Activated T-cell treated with anti-CD3 and anti-CD28 coated beads for 4 hours (primary cell): Measurements from ENCODE around the gene MOB3B.

ENCODE experiments used
- DNase-seq: peaks from one replicate; pipeline ENCODE4 v3.0.0-alpha.2; 2020

MOB3B gene

DNA sequence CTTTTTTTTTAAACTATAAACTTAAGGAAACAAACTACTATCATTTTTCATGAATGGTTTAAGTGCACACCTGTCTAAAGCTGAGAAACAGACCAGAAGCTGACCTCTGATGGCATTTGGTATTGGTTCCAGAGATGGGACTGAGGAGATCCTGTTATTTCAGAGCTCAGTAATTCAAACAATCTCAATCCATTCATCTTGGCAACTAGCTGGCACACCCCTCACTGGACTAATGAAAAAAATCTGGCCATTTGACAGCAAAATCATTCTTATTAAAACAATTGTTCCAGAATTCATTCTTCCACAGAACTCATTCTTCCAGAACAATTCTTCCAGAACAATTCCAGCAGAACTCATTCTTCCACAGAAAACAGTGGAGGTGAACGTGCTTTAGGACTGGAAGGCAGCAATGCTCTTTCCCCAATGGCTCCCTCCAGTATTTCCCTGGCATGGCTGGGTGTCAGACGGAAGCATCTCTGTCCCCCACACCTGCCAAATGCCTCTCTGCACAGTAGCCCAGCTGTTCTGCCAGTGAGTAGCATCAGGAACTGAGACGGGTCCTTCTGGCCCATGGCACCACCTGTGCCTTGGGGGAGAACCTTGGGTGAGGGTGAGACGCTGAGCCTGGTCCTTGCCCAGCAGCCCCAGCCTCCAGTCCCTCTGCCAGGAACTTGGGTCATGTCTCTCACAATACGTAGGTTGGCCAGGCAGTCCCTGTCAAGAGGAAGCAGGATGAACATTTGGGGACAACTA is 145.2 kb downstream of the MOB3B start:
- no peak for DNase-seq

DNA sequence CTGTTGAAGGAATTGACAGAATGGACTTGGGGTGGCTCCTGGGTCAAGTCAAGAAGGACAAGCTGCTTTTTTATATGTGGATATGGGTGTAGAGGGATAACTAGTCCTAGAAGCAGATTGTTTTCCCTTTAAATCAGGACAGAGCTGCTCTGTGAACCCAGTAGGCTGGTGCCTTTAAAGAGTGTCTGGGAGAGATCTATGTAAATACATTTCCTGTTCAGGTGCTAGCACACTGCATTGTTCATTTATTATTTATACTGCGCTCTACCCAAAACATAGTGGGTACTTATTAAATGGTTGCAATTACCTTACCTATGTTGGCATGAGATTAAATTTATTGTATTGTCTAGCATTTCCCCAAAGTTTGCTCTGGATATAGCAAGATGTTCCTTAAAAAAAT is 146.1 kb downstream of the MOB3B start:
- DNase-seq, result no peak

DNA sequence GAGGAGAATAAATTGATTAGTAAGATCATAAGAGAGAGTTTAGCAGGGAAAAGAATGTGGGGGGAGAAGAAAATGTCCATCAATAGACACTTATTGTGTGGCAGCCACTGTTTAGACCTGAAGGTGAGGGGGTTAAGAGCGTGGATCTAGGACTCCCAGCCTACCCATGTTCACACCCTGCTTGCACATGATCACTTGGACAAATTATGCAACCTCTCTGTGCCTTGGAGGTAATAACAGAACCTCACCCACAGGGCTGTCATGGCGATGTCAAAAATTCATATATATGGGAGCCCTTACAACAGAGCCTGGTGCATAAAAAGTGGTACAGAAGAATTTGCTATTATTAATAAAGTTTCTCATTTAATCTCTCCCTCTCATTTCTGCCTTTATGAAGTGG is 146.6 kb downstream of the MOB3B start:
- DNase-seq, result no peak

DNA sequence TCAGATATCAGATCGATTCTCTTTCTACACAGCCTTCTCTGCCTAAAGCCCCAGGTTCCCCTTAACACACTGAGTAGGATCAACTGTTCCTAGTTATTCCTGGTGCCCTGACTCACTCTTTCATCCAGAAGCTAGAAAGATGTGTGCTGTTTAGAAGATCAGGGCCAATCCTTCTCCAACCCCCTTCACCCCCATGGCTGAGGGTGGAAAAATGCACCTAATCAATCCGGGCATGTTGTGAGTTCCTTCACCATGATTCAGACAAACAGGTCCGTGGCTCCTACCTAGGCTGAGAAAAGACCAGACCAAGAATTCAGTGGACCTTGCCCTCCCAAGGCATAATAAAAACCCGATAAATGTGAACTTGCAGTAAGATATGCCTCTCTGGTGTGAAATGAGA is 147.3 kb downstream of the MOB3B start:
- no peak for DNase-seq

DNA sequence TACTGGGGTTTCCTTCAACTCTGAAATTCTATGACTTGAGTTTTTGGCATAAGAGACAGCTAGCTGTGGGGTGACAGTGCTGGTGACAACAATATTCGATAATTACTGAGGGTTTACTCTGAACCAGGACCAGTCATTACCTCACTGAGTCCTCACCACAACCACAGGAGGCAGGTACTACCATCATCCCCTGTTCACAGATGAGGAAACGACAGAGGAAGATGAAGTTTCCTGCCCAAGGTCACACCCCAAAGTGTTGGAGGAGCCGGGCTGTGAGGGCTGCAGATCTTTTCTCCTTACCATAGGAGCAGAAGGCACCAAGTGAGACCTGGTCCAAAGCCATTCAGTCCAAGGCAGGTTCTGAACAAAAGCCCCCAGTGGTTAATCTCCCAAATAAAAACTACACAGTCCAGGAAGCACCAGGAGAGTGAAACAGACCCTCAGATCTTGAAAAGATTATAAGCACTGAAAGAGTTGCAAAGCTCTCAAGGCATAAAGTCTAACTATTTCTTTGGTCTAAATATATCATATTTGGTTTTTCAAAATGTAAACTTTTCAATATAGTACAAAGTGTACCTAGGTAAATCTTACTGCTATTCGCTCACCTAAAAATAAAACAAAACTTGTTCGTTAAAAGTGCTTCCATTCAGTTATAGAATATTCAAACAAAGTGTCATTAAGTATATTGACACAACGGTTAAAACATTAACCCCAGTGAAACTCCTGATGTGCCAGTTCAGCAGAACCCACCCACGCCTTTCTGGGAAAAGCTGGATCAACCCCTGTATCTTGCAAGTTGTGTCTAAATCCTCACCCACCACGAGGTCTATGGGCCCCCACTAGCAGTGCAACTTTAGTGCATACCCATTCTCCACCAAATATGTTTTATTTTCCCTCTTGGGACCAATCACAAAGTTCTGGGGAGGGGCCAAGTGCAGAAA is 150.0 kb downstream of the MOB3B start:
- no peak for DNase-seq

DNA sequence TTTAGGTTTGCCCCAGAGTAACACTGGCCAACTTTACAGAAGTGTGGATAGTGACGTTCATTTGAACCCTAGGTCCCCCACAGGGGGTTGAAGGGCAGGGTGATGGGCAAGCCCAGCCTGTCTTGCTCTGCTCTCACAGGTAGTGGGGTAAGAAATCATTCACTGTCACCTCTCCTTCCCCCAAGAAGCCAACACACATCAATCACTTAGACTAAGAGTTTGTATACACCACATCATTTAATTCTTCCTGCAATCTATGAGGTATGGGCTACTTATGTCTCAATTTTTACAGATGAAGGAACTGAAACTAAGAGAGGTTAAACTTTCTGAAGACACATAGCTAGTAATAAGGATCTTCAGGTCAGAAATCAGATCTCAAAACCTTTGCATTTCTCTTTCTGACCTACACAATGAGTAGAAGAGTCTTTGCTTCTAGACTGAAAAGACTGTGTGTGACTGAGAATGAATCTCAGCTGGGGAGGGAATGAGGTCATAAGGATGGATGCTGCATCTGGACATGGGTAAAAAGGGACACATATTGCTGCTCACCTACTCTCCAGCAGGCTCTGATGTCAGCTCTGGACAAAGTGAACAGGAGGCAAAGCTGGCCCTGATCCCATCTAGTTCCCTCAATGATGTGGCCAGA is 151.7 kb downstream of the MOB3B start:
- no peak for DNase-seq

DNA sequence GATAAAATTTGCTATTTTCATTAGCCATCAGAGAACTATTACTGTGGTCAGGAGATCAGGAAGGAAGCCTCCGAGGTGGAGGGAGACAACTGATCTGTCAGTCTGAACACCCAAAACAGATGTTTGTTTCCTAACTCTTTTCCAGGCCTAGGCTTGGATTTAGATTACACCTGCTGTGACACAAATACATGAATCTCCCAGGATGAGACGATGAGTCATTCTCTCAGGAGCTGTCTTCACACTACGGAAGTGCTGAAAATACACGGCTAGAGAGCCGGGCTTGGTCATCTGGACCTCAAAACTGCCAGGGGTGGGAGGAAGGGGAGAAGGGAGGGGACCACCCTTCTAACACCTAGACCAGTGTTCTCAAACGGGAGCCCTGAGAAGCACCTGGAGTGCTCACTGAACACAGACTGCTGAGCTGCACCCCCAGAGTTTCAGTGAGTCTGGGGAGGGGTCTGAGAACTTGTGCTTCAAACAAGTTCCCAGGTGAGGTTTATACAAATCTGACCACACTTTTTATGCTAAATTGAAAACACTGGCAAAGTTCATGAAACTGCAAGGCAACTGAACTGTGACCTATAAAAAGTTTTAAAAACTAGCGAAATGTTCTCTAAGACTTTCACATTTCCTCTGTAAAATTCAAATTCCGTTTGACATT is 152.3 kb downstream of the MOB3B start:
- no peak for DNase-seq

DNA sequence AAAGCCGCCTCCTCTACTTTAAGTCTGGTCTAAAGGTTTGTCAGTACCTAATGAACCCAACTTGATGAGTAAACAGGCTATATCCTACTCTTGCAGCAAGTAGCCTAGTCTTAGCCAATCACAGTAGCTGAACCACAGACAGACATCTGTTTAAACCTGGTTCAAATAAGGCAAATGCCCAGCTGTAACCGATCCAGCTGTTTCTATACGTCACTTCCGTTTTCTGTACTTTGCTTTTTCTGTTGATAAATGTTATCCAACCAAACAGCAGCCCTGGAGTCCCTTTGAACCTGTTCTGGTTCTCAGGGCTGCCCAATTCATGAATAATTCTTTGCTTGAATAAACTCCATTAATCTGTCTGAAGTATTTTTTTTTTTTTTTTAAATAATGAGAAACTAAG is 155.8 kb downstream of the MOB3B start:
- DNase-seq, result no peak

DNA sequence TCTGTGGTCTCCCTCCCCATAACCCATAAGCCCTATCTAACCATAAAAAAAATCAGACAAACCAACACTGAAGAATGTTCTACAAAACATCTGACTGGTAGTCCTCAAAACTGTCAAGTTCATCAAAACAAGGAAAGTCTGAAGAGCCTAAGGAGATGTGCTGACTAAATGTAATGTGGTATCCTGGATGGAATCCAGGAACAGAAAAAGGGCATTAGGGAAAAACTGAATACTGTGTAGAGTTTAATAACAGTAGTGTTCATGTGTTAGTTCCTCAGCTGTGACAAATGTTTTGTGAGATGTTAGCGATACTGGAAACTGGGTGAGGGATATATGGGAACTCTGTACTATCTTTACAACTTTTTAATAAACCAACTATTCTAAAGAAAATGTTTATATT is 157.0 kb downstream of the MOB3B start:
- no peak for DNase-seq

DNA sequence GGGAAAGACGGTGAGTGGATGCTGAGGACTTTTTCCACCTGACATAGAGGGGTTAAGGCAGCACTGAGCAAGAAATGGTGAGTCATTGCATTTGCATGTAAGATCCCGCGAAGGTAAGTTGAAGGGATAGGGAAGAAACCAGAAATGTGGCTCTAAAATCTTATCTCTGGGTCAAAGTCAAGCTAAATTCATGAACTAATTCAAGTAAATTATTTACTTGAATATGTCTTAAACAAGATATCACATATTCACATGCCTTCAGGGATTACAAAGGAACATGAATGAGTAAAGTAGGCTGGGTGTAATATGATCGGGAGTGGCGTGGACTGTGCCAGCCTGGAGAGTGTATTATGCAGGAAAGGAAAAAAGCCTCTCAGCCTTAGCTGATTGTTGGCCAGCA is 158.2 kb downstream of the MOB3B start:
- DNase-seq, result no peak

DNA sequence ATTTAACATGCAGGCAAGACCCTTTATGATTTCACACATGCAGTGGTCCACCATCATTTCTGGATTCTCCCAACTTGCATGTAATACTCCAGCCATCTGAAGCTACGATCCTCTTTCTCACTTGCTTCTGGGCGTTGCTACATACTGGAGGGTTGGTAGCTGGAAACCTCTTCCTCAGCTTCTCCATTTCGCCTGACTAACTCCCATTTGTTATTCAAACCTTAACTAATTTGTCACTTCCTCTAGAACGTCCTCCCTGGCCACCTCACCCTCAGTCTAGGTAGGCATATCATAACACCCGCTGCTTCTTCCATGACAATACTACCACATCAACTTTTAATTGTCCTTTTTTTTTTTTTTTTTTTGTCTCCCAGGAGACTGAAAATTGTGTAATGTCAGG is 160.0 kb downstream of the MOB3B start:
- DNase-seq, result no peak

DNA sequence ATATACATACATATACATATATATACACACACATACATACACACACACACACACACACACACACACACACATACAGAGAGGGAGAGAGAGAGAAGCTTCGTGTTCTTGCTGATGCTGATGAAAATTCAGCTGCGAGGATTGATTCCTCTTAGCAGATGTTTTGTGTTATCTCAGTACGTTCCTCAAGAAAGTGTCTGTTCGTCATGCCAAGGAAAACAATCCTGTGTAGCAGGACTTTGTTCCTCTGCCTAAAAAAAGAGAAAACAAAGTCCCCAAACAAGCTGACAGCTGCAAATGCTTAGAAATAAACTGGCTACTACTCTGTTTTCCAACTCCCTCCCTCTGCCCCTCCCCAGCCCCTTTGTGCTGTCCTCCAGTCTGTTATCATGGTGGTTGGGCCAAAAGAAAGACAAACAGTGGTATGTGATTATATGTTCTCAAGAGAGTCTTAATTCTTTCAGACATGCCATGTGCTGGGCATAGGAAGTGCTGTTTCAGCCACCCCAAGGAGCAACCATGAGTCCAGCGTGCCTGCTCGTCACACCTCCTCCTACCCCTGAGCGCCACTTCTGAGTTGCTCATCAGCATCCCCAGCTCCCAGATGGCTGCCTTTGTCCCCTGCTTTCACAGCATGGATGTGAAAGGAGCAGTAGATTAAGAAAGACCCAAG is 161.2 kb downstream of the MOB3B start:
- no peak for DNase-seq

DNA sequence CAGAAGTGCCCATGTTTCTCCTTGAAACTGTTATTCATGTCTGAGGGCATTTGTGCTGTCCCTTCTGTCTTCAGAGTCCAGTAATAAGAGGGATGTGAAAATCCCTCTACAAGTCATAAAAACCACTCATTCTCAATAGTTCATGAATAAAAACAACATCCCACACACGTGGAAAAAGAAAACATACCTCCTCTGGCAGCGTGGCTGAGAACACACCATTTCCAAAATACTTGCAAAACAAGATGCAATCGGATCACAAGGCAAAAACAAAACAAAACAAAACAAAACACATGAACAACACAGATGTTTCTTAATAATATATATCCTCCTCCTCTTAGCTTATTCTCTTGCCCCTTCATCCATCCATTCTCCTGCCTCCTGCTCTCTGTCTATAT is 161.7 kb downstream of the MOB3B start:
- DNase-seq, result no peak

DNA sequence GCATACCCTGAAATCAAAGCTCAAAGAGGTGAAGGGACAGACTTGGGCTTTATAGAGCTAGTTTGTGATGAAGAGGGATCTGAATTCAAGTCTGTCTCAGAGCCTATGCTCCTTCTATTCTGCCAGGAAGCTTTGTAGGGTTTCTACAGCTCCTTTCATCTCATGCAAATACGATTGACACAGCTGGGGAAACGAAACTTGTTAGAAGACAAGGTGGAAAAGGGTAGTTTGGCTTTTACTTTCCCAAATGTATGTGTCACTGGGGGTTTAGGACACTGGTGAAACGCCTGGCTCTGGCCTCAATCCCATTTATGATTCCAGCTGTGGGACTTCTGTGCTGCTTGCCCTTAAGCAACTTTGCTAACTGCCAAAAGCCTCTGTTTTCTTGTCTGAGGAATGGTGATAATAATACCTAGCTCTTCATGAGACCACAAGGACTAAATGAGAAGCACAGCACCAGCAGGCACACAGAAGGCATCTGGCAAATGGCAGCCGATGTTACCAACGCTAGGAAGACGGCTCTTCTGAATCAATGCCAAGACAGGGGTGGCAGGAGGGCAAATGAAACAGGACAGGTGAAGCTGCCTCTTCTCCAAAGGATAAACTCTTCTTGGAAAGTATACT is 162.3 kb downstream of the MOB3B start:
- no peak for DNase-seq

DNA sequence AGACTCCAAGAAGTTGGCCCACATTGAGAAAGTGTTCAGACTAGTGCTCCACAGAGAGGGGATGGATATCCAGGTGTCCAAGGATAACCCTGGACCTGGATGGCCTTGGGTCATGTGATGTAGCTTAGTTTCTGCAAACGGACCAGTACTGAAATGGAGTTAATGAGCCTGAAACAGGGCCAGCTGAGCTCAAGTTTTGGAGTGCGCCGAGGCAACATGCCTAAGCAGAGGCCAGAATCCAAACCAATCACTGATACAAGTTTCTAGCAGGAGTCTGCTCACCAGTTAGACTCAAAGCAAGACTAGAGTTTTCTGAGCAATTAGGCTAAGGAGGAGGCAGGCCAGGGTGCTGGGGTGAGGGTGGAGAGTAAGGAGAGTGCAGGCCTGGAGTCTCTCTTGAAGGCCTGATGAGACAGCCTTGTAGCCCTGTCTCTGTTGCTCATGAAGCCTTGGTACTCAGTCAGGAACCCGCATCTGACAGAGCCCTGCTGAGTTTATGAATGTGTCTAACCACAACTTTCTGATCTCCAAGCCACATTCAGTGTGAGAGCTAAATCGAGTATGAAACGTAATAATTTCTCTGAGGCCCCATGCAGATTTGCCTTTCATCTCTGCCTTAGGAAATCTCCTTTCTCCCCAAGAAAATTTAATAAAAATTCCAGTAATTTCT is 163.8 kb downstream of the MOB3B start:
- no peak for DNase-seq

DNA sequence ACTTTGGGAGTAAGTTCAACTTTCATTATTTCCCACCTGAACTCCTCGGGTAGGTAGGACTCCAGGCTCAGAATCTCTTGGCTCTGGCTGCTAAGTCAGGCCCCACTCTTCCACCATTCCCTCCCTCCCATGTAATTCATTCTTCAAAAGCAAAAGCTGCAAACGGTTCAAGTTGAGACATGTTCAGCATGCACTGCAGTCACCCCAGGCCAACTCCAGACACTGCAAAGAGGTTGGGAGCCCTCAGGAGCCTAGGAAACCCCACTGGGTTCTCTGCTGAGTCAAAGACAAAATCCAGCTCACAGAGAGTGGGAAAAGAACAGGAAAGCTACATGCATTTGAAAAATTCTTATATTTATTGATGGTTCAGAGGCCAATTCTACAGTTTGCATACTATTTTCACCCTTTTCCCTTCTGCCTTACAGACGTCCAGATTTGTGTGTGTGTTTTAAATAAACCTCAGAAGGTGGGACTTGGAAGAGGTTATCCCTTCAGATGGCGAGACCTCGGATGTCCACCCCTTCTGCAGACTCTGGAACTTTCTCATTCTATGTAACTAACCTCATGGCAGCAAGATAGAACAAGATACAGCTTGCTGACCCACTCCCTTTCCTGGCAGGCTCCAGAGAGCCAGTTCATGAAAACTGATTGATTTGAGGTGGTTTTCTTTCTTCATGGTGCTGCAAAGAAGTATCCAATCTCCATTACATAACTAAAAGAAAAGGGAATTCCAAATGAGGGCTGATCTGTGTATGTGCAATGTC is 167.0 kb downstream of the MOB3B start:
- DNase-seq, result no peak

DNA sequence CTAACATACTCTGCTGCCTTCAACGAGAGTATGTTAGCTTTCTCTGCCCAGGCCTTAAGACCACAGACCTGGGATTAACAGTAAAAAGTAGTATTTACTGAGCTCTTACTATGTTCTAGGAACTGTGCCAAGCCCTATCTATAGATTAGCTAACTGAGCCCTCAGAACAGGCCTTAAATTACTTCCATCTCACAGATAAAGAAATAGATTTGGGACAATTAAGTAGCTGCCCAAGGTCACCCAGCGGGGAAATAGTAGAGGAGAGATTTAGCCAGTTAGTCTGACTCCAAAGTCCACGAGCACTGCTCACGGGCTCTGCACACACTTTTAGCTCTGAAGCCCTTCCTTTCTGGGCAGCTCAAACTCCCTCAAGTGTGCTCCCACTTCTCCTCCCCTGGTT is 168.1 kb downstream of the MOB3B start:
- DNase-seq, result no peak

DNA sequence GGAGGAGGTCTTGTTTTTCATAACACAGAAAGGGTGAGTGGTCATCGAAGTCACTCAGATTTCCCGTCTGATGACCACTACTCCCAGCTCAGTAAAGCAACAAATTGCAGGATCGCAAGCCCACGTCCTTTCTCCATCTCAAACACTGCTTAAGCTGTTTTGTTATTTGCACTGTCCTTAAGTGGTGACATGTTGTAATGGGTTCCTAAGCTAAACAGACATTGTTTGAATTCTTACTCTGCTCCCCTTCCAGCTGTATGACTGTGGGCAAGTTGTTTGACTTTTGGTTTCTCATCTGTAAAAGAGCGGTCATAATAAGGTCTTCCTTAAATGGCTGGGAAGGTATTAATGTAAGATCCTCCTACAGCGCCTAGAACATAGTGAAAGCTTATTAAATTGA is 169.9 kb downstream of the MOB3B start:
- no peak for DNase-seq

DNA sequence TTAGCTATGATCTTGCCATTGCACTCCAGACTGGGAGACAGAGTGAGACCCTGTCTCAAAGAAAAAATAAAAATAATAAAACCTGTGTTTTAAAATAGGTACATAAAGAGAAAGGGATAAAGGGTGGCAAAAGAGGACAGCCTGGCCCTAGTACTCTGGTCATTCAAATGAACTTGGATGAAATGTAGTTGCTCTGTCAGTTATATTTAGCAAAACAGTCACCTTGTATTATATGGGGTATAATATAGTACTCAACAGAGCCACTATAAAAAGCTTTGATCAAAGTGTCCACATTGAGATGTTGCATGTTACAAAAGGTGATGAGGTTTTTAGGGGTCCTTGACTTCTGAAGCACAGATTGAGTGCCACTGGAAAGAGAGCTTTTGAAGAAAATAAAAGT is 171.6 kb downstream of the MOB3B start:
- DNase-seq, result no peak

DNA sequence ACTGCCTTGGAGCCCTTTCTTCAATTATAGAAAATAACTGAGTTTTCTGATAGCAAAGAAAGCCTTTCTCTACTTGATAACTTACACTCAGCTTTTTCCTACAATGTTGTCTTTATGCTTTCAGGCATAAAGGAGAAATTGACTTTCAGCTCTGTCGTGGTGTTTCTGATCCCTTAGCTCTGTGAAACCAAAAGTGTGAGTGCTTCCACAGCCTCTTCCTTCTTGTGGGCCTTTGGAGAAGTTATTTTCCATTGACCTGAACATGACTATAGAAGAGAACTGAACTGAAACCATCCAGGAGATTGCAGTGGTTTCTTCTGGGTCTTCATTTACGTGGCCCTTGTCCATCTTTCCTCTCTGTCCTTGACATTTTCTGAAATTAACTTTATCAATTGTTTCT is 173.2 kb downstream of the MOB3B start:
- DNase-seq, result no peak

DNA sequence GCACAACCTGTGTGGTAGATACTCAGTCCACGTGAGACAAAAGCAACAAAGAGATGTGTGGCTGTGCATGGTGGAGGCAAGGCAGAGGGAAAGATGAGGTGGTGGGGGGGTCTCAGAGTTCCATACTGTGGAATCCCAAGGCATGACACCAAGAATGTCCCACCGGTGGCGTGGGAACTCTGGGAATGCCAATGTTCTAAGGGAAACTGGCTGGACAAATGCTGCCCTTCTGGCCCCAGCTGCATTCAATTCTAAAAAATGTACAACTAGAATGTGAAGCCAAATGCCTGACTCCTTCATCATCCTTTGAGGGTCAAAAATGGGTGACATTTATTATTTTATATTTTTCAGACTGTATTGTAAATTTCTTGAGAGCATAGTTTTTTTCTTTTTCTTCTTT is 174.4 kb downstream of the MOB3B start:
- DNase-seq, result no peak
